ACC112 (cell line): ENCODE results near the gene CTBP1.

Experiments
- H2AFZ ChIP-seq: fragments of 200-600 bp; sonication (generic); one replicate; pipeline ENCODE4 v1.6.0; 2017; ENCODE audit warnings: antibody characterized with exemption, low read length; ENCODE audit not compliant: unreplicated experiment
- H3K27ac ChIP-seq: fragments of 200-600 bp; sonication (generic); 2 replicates; pipeline ENCODE4 v1.5.1; 2014; ENCODE audit warnings: low read depth, mild to moderate bottlenecking, antibody characterized with exemption, low read length, moderate library complexity
- H3K27me3 ChIP-seq: fragments of 200-600 bp; sonication (generic); 2 replicates; pipeline ENCODE4 v1.6.1; 2014; ENCODE audit warnings: mild to moderate bottlenecking, antibody characterized with exemption, low read length, moderate library complexity, mixed read lengths; ENCODE audit not compliant: insufficient read depth
- H3K36me3 ChIP-seq: fragments of 200-600 bp; sonication (generic); 2 replicates; pipeline ENCODE4 v1.6.1; 2016; ENCODE audit warnings: mild to moderate bottlenecking, antibody characterized with exemption, low read length, moderate library complexity, mixed read lengths; ENCODE audit not compliant: insufficient read depth
- H3K4me1 ChIP-seq: fragments of 200-600 bp; sonication (generic); one replicate; pipeline ENCODE4 v1.6.1; 2016; ENCODE audit warnings: low read length, mixed read lengths; ENCODE audit not compliant: insufficient read depth, unreplicated experiment, control insufficient read depth
- H3K4me3 ChIP-seq: fragments of 200-600 bp; sonication (generic); 2 replicates; pipeline ENCODE4 v1.5.1; 2014; ENCODE audit warnings: mild to moderate bottlenecking, low read depth, low read length
- H3K79me2 ChIP-seq: fragments of 200-600 bp; sonication (generic); one replicate; pipeline ENCODE4 v1.6.0; 2016; ENCODE audit warnings: low read length; ENCODE audit not compliant: control insufficient read depth, unreplicated experiment, insufficient read depth

The CTBP1 gene

DNA sequence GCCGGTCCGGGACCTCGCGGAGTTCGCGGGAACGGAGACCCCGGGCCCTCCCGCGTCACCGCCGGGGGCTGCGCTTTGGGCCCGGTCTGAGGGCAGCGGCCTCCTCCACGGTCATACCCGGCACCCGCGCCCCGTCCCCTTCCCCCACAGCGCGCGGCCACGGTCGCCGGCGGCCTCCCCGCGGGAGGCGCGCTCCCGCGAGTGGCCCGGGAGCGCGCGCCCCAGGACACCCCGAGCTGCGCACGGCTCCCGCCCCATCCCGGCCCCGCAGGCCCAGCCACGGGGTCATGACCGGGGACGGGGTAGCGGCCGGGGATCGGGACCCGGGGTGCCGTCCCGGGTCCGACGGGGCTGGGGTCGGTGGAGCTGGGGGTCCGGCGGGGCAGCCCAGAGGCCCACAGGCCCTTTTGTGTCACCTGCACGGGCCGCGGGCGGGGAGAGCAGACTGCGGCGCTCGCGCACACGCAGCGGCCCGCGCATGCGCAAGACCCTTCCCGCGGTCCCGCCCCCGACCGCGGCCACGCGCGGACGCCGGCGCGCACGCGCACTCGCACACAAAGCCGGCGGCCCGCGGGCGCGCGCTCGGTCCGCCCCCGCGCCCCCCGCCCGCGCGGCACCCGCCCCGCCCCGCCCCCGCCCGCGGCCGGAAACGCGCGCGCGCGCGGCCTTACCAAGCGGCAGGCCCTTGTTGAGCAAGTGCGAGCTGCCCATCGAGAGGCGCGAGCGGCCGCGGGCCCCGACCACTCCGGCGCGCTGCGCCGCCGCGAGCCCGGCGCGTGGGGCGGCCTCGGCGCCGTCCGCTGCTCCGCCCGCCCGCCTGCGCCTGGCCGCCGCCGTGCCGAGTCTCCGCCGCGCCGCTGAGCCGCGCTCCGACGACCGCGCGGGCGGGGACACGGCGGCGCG, at the start of gene CTBP1:
CTBP1 (minus strand) TSS at position 886 of the 903 bp plus-strand sequence. CDS start 7,799 bp downstream, outside the sequence.
- H3K4me1 ChIP-seq: peaks cover 23% of the 10 kb centered on the region
- peaks cover 27% of the 10 kb centered on the region for H3K36me3 ChIP-seq
- peak within 1 kb of the TSS; percentile 91 for H3K27ac ChIP-seq
- H3K4me3 ChIP-seq: peak within 1 kb of the TSS; percentile 99
- peaks cover 63% of the 10 kb centered on the region for H3K79me2 ChIP-seq
- no peaks in the 10 kb centered on the region for H3K27me3 ChIP-seq
- H2AFZ ChIP-seq: peak within 1 kb of the TSS; percentile 99

- Histone ChIP-seq H2AFZ (no peak overlapping the region), H3K4me3 (no peak overlapping the region), H3K79me2 (peaks cover 87% of the 10 kb centered on the region), H3K36me3 (0 out of 2 replicates have a peak, but pooled peaks cover 8% of the 10 kb centered on the region), H3K27me3 (no peaks in the 10 kb centered on the region), H3K27ac (no peak overlapping the region), H3K4me1 (peaks cover 27% of the 10 kb centered on the region)
These were observed 49.5 kb upstream of the CTBP1 start for GRCh38 chr4:1298461-1298860.

- Histone ChIP-seq H3K79me2 (peaks cover 88% of the 10 kb centered on the region), H3K27me3 (no peaks in the 10 kb centered on the region), H3K4me3 (no peak overlapping the region), H2AFZ (no peak overlapping the region), H3K27ac (no peak overlapping the region), H3K36me3 (0 out of 2 replicates have a peak, but pooled peaks cover 6% of the 10 kb centered on the region), H3K4me1 (peaks cover 28% of the 10 kb centered on the region)
These were observed 48.8 kb upstream of the CTBP1 start for GRCh38 chr4:1297456-1298325.

DNA sequence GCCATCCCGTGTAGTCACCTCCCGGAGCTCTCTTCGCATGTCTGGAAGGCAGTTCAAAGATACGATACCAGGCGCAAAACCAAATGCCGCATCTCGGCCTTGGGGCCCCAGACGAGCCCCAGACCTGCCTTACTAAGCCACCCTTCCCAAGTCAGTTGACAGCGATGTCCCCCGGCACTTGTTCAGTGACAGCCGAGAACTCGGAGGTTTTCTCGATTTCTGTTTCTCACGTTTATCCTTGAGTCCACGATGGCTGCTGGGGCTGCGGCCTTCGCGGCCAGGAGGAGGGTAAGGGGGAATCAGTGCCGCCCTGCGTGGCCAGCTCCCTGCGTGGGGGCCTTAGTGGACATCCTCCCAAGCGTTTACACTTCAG, 48.1 kb upstream of the CTBP1 start:
- no peaks in the 10 kb centered on the region for H3K27me3 ChIP-seq
- no peak overlapping the region for H2AFZ ChIP-seq
- peaks cover 87% of the 10 kb centered on the region for H3K79me2 ChIP-seq
- no peak overlapping the region for H3K27ac ChIP-seq
- peaks cover 28% of the 10 kb centered on the region for H3K4me1 ChIP-seq
- H3K4me3 ChIP-seq: no peak overlapping the region
- H3K36me3 ChIP-seq: 0 out of 2 replicates have a peak, but pooled peaks cover 3% of the 10 kb centered on the region

DNA sequence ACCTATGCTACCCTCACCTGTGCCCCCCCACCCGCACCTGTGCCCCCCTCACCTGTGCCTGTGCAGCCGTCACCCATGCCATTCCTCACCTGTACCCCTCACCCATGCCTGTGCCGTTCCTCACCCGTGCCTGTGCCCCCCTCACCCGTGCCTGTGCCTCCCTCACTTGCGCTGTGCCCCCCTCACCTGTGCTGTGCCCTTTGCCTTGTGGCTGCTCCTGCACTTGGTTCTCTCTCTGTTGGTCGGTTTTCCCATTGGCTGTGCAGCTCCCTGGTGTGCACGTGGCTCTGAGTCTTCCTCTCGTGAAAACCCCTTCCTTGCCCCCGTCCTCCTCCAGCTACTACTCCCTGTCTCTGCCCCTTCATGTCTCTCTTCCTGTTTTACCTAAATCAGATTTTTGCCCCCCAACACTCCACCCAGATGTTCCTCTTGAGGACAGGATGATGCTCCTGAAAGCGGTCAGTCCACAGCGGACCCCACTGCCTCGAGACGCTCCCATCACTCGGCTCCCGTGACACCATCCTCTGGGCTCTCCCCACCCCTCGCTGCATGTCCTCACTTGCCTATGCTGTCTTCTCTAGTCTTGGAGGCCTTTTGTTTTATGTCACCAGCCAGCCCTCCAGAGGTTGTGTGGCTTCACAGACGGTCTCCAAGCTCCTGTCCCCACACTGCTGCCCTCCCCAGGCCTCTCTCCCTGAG, 47.5 kb upstream of the CTBP1 start:
- Histone ChIP-seq H3K79me2 (peaks cover 87% of the 10 kb centered on the region), H3K27ac (no peak overlapping the region)

GRCh38 chr4:1295405-1296055, 46.6 kb upstream of the CTBP1 start:
- Histone ChIP-seq H3K79me2 (peaks cover 88% of the 10 kb centered on the region), H2AFZ (no peak overlapping the region), H3K27ac (no peak overlapping the region), H3K27me3 (no peaks in the 10 kb centered on the region), H3K36me3 (no peaks in the 10 kb centered on the region), H3K4me1 (peaks cover 24% of the 10 kb centered on the region), H3K4me3 (no peak overlapping the region)

More for the DNA sequence above, 47.5 kb upstream of the CTBP1 start:
- Histone ChIP-seq H3K36me3 (no peaks in the 10 kb centered on the region), H3K4me1 (peaks cover 28% of the 10 kb centered on the region), H3K4me3 (no peak overlapping the region), H2AFZ (no peak overlapping the region), H3K27me3 (no peaks in the 10 kb centered on the region)

DNA sequence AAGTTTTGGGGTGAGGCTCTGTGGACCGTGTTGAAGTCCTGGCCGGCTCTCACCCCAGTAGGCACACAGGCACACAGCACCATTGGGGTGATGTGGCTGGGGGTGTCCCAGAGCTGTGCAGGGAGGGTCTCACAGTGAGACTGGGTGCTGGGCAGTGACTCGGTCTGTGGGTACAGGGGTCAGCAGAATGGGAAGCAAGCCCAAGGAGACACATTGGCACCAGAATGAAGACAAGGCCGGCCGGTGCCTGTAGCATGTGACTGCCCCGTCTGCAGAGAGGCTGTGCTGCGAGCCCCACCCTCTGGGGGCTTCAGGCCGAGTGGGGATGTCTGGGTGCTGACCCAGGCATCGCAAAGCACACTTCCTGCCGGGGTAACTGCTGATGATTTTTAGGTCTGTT, 46.0 kb upstream of the CTBP1 start:
- Histone ChIP-seq H3K4me3 (no peak overlapping the region), H3K27me3 (no peaks in the 10 kb centered on the region), H3K4me1 (peaks cover 24% of the 10 kb centered on the region), H2AFZ (no peak overlapping the region), H3K79me2 (peaks cover 88% of the 10 kb centered on the region), H3K36me3 (no peaks in the 10 kb centered on the region), H3K27ac (no peak overlapping the region)

- H3K4me3 ChIP-seq: no peak overlapping the region
- no peaks in the 10 kb centered on the region for H3K36me3 ChIP-seq
- H2AFZ ChIP-seq: no peak overlapping the region
- H3K27ac ChIP-seq: 0 out of 2 replicates have a peak overlapping the region, but pooled peaks have one; percentile 1
- H3K79me2 ChIP-seq: peaks cover 87% of the 10 kb centered on the region
- peaks cover 24% of the 10 kb centered on the region for H3K4me1 ChIP-seq
- H3K27me3 ChIP-seq: no peaks in the 10 kb centered on the region
These were observed 45.5 kb upstream of the CTBP1 start for GRCh38 chr4:1294424-1294823.

- Histone ChIP-seq H3K4me1 (peaks cover 24% of the 10 kb centered on the region), H3K4me3 (no peak overlapping the region), H3K27me3 (no peaks in the 10 kb centered on the region), H3K79me2 (peaks cover 83% of the 10 kb centered on the region), H3K27ac (0 out of 2 replicates have a peak overlapping the region, but pooled peaks have one; percentile 1), H3K36me3 (no peaks in the 10 kb centered on the region), H2AFZ (no peak overlapping the region)
These were observed 45.1 kb upstream of the CTBP1 start for GRCh38 chr4:1293991-1294390.

- H3K4me1 ChIP-seq: peaks cover 24% of the 10 kb centered on the region
- no peak overlapping the region for H2AFZ ChIP-seq
- H3K36me3 ChIP-seq: no peaks in the 10 kb centered on the region
- H3K27ac ChIP-seq: no peak overlapping the region
- peaks cover 79% of the 10 kb centered on the region for H3K79me2 ChIP-seq
- no peaks in the 10 kb centered on the region for H3K27me3 ChIP-seq
- no peak overlapping the region for H3K4me3 ChIP-seq
These were observed 44.6 kb upstream of the CTBP1 start for GRCh38 chr4:1293531-1293941.
